GM21367 (cell line): ENCODE measurements around the gene KCTD11.

ENCODE experiments used
- ATAC-seq: cut with Tn5 transposase; IDR thresholded peaks from one replicate; pipeline ENCODE4 v1.9.1; 2021; ENCODE audit not compliant: unreplicated experiment

The KCTD11 gene

DNA sequence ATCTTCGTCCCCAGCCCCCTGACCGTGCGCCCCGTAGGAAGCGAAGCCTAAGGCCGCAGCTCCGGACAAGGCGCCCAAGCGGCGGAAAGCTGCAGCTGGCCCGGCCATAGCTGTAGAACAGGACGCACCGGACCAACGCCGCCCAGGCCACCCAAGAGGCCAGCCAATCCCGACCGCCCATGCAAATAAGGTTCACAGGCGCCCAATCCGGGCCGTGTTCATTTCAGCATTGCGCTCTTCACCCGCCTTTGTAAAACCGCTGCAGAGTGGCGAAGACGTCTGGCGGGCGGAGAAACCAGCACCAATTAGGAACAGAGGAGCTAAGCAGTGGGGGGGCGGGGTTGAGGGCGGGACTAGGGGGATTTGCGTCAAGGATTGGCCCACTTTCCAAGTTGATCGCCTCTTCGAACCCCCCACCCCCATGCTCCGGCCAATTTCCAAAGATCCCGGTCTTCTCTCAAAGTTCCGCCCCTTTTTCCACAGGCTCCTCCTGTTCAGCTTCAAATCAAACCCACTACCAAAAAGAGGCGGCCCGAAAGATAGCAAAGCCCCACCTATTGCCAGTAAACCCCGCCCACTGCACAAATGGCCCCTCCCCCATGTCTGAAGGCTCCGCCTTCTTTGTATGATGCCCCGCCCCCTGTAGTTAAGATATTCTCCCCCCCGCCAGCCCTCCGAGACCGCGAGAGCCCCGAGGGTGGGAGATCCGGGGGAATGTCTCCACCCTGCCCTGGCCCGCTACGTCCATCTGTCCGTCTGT lies 52.2 kb downstream of the KCTD11 start, which contains the start of gene TMEM256:
Gene TMEM256 (minus strand): TSS at position 121 of the 760 bp plus-strand sequence. CDS start 13 bp downstream, at position 108.
- peak; percentile 90 for ATAC-seq
